Measurements from ENCODE around the gene UBE2L6.

- TF ChIP-seq POLR2A (IDR thresholded peaks at IDR 0.05) (no peak), CTCF (IDR thresholded peaks at IDR 0.05) (no peak)
These were observed 49.1 kb upstream of the UBE2L6 start for GRCh38 chr11:57616595-57616994.
